IPS DF 4.7 (cell line): ENCODE data around the gene SEC23A.
"Not testable (repeated sequence)": the region's sequence is repeated elsewhere in the genome, so short reads cannot be mapped to it uniquely, and the experiment has no call there.

Source experiments
- DNase-seq: peaks from one replicate; pipeline ENCODE4 v3.0.0-alpha.2; 2013; ENCODE audit warnings: low spot score; ENCODE audit errors: extremely low read depth

SEC23A gene

DNA sequence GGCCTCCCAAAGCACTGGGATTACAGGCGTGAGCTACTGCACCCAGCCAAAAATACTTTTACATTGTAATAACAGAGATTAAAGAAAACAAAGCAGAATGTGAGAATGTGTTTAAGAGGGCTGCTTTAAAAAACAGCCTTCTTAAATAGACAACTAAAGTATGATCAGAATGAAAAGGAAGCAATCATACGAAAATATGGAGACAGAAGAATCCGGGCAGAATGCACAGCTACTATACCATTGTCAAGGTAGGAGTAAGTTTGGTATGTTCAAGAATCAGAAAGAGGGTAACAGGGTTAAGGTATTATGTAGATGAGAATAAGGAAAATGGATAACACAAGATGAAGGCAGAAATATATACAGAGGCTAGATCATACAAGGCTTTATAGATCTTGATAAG, 8.5 kb downstream of the SEC23A start:
- DNase-seq = no peak

DNA sequence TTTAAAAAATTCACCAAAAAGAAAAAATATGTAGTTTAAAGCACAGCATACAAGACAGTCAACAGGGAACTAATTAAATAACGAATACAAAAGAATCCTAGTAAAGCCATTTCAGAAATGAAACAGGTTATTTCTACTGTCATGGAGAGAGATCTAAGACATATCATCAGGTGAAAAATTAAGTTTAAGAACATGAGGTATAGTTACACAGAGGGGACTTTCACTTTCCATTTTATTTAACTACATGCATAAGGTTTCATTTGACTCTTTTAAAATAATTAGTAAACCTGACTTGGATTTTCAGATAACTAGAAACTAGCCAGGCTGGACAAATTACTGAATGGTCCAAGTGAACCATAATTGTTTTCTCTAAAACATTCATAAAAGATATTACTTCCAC, 11.3 kb downstream of the SEC23A start:
- no peak for DNase-seq

GRCh38 chr14:39090548-39091111, 12.4 kb downstream of the SEC23A start:
- DNase-seq = no peak

DNA sequence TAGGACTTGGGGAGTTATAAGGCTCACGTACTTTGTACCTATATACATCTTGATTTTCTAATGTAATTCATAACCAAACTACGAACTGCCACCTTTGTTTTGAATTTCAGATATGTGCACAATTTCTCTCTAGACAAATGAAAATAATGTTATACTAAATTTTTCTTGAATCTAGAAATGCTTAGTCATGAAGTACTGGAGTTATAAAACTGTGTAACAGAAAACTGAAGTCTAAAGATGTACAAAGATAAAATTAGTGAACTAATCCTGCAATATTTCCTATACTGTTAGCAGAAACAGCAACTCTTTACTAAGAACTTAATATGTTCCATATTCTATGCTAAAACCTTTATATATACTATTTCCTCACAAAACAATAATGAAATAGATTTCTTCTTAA, 15.5 kb downstream of the SEC23A start:
- DNase-seq = no peak

GRCh38 chr14:39085933-39086332, 17.1 kb downstream of the SEC23A start:
- no peak for DNase-seq

DNA sequence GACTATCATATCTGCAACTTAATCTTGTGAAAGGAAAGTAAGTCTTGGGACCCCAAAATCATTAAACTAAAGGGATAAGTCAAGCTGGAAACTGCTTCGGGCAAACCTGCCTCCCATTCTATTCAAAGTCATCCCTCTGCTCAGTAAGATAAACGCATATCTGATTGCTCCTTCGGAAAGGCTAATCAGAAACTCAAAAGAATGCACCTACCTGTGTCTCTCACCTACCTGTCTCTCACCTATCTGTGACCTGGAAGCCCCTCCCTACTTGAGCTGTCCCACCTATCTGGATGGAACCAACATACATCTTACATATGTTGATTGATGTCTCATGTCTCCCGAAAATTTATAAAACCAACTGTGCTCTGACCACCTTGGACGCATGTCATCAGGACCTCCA, 19.9 kb downstream of the SEC23A start:
- no peak for DNase-seq

- no peak for DNase-seq
These were observed 22.1 kb downstream of the SEC23A start for GRCh38 chr14:39080886-39081285.

GRCh38 chr14:39071096-39071495, 31.9 kb downstream of the SEC23A start:
- no peak for DNase-seq

DNA sequence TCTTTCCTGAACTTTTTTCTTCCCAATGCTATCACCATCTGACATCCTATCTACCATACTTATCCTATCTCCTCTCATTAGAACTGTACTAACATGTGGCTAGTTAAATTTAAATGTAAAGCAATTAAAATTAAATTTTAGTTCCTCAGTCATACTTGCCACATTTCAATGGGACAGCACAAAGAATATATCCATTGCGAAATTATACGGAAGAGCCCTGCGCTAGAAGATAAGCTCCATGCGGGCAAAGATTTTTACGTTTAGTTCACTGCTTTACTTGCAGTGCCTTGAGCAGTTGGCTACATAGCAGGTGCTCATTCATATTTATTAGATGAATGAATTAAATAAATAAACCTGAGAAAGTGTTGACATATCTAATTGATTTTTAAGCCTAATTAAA, 33.1 kb downstream of the SEC23A start:
- no peak for DNase-seq

DNA sequence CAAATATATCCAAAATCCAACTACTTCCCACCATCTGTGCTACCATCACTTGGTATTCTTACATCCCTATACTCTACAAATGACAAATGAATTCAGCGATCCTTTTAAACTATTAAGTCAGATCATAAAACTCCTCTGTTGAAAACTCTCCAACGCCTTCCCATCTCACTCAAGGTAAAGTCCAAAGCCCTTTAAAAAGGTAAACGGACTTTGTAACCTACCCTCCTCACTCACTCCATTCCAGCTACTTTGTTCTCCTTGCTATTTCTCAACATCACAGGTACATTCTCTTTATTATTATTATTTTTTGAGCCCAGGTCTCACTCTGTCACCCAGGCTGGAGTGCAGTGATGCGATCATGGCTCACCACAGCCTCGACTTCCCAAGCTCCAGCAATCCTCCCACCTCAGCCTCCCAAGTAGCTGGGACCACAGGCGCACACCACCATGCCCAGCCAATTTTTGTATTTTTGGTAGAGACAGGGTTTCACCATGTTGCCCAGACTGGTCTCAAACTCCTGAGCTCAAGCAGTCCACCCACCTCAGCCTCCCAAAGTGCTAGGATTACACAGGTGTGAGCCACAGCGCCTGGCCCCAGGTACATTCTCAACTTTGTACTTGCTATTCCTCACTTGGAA, 33.7 kb downstream of the SEC23A start:
- not testable (repeated sequence) for DNase-seq

- DNase-seq = no peak
These were observed 42.1 kb downstream of the SEC23A start for GRCh38 chr14:39060818-39061437.

DNA sequence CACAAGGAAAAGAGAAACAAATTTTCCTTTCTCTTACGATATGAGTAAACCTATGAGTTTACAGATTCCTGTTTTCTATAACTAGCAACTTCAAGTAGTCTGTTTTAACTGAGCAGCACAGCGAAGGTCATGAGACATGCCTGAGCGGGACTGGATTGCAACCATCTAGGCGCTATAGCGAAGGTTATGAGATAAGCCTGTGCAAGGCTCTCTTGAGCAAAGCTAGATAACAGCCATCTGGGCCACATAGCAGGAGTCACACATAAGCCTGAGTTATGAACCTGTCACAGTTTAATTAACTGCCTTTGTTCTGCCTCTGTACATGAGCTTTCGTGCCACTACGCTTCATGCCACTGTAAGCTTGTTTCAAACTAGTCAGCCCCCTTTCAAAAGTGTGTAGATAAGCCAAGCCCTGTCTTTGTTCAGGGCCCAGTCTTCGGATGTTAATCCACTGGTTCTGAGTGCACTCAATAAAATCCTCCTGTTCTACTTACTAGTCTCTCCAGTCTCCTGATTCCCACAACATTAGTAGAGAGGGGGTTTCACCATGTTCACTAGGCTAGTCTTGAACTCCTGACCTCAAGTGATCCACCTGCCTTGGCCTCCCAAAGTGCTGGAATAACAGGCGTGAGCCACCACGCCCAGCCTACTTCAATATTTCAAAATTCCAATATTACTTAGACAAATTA, 47.1 kb downstream of the SEC23A start:
- DNase-seq = no peak

- DNase-seq = not testable (repeated sequence)
These were observed 50.1 kb downstream of the SEC23A start for GRCh38 chr14:39052869-39053454.

DNA sequence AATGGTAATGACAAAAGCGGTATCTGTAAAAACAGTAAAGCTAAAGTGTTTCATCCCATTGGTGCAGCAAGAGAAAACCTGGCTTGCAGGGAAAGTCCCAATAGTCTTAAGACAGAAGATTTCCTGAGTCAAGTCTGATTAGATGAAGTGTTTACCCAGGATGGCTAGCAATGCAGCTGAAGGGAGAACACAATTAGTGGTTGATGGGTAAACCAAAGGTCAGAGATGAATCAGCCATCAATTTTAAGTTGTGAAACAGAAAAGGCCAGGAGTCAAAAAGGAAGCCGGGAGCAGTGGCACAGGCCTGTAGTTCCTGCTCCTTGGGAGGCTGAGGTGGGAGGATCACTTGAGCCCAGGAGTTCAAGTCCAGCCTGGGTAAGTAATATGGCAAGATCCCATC, 52.6 kb downstream of the SEC23A start:
- DNase-seq = no peak

DNA sequence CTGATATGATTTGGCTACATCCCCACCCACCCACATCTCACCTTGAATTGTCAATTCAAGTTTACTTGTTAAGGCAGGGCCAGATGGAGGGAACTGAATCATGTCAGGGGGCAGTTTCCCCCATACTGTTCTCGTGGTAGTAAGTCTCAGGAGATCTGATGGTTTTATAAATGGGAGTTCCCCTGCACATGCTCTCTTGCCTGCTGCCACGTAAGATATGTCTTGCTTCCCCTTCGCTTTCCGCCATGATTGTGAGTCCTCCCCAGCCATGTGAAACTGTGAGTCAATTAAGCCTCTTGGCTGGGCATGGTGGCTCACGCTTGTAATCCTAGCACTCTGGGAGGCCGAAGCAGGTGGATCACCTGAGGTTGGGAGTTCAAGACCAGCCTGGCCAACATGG, 57.1 kb downstream of the SEC23A start:
- DNase-seq = not testable (repeated sequence)

GRCh38 chr14:39043352-39043943, 59.6 kb downstream of the SEC23A start:
- no peak for DNase-seq

GRCh38 chr14:39040529-39040928, 62.5 kb downstream of the SEC23A start:
- DNase-seq = no peak

DNA sequence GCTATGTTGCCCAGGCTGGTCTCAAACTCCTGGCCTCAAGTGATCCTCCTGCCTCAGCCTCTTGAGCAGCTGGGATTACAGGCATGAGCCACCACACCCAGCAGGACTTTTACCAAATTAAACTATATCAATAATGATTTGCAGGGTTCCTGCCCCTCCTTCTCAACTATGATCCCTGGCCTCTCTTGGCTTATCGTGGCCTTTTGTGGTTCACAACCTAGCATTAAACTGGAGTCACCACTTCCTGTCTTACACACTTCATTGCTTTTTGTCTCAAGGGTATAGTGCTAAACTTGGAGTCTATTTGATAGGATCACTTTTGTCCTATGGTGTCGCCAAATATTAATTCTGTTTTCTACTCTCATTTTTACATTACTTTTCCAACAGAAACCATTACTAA, 64.5 kb downstream of the SEC23A start:
- DNase-seq = no peak

GRCh38 chr14:39036760-39037159, 66.3 kb downstream of the SEC23A start:
- no peak for DNase-seq

DNA sequence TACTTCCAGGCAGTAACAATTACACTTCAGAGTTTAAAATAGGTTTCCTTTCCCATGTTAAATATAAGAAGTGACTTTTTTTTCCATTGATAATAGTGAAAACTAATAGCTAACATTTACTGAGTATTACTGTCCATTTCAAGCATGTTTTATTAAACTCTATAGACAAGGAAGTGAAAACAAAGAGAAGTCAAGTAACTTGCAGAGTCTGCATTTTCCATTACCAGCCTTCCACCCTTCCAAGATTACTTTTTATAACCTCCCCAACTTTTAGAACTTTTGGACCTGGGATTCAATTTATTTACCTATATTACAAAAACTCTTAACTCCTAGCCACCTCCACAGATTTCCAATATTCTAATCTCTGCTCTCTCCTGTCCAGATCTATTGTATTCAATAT, 67.7 kb downstream of the SEC23A start:
- no peak for DNase-seq

DNA sequence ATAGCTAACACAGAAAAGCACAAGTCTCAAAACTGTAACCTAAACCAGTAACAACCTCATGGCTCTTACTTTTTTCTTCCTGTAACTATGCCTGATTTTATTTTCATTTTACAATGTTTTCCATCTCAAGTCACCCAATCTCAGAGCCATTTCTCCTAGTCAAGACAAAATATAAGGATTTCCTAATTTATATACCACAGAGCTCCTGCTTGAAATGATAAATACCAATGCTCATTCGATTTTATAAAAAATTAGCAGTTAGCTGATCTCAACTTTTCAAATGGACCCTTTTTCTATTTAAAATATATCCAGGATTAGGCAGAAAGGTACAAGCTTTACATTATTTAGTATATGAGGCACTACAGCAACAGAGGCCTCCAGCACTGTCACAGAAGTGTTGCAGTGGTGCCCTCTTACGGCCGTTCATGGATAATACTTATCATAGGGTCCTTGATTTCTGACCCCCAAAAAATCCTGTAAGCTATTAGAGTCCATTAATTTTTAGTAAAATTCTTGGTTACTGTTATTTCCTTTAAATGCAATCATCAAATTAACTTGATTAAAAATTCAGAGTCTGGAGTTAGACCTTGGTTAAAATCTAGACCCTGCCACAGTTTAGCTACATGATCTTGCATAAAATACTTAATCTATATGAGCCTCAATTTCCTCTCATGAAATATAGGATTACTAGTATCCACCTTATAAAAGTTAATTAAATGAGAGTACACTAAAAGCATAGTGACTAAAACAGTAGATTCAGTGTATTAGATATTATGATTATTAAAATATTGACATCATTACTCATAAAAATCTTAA, 68.3 kb downstream of the SEC23A start:
- no peak for DNase-seq
